ENCODE measurements around the gene CFAP221.

The CFAP221 gene

DNA sequence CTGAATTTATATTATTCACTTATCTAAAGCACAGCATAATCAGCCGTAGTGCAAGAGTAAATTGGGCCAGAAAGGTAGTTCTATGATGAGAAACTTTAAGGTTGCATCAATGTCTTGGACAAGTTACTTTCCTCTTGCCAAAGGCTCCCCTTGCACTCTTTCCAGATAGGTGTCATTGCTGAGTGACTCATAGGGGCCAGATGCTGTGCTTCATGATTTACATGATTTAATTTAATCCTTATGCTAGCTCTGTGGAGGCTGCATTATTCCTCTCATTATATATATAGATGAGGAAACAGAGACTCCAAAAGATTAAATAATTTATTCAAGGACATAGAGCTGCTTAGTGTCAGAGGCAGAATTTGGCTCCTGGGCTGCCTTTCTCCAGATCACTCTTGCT, 5.0 kb downstream of the CFAP221 start:
- no peak for TF ChIP-seq ZNF274 (IDR thresholded peaks at IDR 0.05; ENCODE audit: low read depth, low read length)
- no peak overlapping the region for H3K4me3 ChIP-seq (ENCODE audit: low read length)

- no peak for TF ChIP-seq ZNF274 (IDR thresholded peaks at IDR 0.05; ENCODE audit: low read depth, low read length)
- H3K4me3 ChIP-seq (ENCODE audit: low read length) = no peak overlapping the region
Measured at GRCh38 chr2:119550346-119550745, 6.1 kb downstream of the CFAP221 start.

- TF ChIP-seq ZNF274 (IDR thresholded peaks at IDR 0.05; ENCODE audit: low read depth, low read length) = no peak
- no peak overlapping the region for H3K4me3 ChIP-seq (ENCODE audit: low read length)
Measured at GRCh38 chr2:119550856-119551255, 6.6 kb downstream of the CFAP221 start.

GRCh38 chr2:119552902-119553301, 8.7 kb downstream of the CFAP221 start:
- H3K4me3 ChIP-seq (ENCODE audit: low read length) = no peak overlapping the region

DNA sequence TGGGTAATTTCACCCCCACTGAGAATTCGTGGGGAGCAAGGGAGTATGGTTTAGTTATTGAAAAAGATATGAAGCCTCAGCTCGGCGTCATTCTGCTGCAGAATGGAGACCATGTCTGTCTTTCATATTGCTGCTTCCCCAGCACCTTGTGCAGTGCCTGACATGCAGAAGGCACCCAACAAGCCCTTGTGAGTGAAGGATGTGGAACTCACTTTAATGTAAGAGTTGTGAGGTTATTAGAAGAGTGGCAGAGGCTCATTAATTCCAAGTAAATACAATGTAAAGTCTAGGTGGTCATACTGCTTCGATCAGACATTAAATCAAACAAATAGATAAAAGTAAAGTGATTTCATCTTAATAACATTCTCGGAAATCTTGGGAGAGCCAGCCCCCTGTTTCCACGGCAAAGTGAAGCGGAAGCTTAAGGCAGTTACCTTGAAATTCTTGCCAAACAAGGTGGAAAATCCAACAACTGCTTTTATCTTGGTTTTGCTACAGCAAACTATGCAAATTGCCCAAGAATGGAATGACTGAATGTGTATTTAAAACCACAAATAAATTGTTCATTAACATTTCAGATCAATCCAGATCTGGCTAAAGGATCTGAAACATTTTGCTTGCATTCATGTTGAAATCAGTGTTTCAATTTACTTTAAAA, 9.6 kb downstream of the CFAP221 start:
- H3K4me3 ChIP-seq (ENCODE audit: low read length) = no peak overlapping the region
- TF ChIP-seq ZNF274 (IDR thresholded peaks at IDR 0.05; ENCODE audit: low read depth, low read length) = no peak

More at GRCh38 chr2:119552902-119553301, 8.7 kb downstream of the CFAP221 start:
- TF ChIP-seq ZNF274 (IDR thresholded peaks at IDR 0.05; ENCODE audit: low read depth, low read length) = no peak

GRCh38 chr2:119565481-119565880, 21.2 kb downstream of the CFAP221 start:
- H3K4me3 ChIP-seq (ENCODE audit: low read length) = no peak overlapping the region
- no peak for TF ChIP-seq ZNF274 (IDR thresholded peaks at IDR 0.05; ENCODE audit: low read depth, low read length)

- no peak overlapping the region for H3K4me3 ChIP-seq (ENCODE audit: low read length)
- no peak for TF ChIP-seq ZNF274 (IDR thresholded peaks at IDR 0.05; ENCODE audit: low read depth, low read length)
Measured at GRCh38 chr2:119567292-119567691, 23.0 kb downstream of the CFAP221 start.

GRCh38 chr2:119574108-119574815, 30.0 kb downstream of the CFAP221 start:
- no peak overlapping the region for H3K4me3 ChIP-seq (ENCODE audit: low read length)
- TF ChIP-seq ZNF274 (IDR thresholded peaks at IDR 0.05; ENCODE audit: low read depth, low read length) = no peak

GRCh38 chr2:119574864-119575263, 30.6 kb downstream of the CFAP221 start:
- H3K4me3 ChIP-seq (ENCODE audit: low read length) = no peak overlapping the region
- TF ChIP-seq ZNF274 (IDR thresholded peaks at IDR 0.05; ENCODE audit: low read depth, low read length) = no peak

DNA sequence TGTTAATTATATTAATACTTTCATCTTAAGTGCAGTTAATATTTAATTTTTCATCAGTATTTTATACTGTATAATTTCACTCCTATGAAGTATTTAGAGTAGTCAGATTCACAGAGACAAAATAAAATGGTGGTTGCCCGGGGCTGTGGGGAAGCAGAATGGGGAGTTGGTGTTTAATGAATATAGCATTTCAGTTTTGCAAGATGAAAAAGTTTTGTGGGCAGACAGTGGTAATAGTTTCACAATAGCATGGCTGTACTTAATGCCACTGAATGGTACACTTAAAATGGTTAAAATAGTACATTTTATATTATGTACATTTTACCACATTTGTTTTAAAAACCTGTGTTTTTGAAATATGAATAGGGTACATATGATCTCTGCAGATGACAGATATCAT, 31.2 kb downstream of the CFAP221 start:
- no peak overlapping the region for H3K4me3 ChIP-seq (ENCODE audit: low read length)
- no peak for TF ChIP-seq ZNF274 (IDR thresholded peaks at IDR 0.05; ENCODE audit: low read depth, low read length)

DNA sequence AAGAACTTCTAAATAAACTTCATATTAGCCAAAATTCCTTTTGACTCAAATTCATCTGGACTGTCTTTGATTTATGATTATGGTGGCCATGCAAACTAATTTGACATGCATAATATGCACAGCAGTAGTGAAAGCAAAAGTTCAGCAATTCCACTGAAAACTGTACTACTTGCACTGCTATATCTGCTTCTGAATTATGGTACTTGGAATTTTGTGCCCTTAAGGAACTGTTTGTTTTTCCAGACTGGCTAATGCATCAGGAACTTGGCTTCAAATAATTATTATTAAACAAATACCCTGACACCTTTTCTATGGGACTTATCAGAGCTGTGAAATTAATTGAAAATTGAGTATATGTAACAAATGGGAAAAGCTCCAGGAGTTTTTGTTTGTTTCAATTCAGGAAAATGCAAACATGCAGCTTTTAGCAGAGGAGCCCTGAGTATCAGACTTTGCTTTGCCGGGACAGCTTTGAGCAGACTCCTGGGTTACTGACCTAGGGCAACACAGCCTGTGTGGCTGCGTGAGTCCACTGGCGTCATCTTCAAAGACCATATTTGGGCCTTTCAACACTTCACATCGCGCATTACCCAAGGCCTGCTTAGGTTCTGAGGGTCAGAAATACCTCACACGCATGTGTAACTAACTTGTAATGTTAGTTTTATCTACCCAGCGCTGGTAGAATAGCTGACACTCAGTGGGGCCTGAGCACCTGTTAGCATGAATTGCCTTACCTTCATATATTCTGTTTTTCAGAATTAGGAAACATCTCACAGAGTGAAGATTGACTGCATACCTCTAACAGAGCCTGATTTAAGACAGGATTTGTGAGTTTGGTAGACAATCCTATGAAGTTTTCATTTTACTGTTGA, 35.4 kb downstream of the CFAP221 start:
- no peak overlapping the region for H3K4me3 ChIP-seq (ENCODE audit: low read length)
- TF ChIP-seq ZNF274 (IDR thresholded peaks at IDR 0.05; ENCODE audit: low read depth, low read length) = no peak

DNA sequence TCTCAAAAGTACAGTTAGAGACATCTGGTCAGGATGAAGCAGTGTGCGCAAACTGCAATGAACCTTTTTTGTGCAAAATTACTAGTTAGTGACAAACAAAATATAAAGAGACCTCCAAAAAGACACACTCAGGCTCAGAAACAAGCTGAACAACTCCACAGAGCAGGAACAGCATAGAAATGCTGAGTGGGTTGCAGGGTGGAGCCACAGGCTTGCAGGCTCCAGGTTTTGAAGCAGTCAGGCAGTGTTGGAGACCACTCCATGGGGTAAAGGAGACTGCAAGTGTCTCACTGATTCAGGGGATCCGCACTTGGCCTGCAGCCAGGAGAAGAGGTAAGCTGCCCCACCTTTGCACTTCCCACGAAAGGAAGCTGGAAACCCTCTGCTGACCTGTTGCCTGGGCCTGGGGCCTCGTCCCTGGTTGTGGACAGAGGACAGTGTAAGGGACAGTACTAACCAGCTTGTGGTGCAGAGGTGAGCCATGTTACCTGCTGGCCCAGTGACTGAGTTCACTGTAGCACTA, 36.4 kb downstream of the CFAP221 start:
- no peak for TF ChIP-seq ZNF274 (IDR thresholded peaks at IDR 0.05; ENCODE audit: low read depth, low read length)
- H3K4me3 ChIP-seq (ENCODE audit: low read length) = no peak overlapping the region

- no peak overlapping the region for H3K4me3 ChIP-seq (ENCODE audit: low read length)
- no peak for TF ChIP-seq ZNF274 (IDR thresholded peaks at IDR 0.05; ENCODE audit: low read depth, low read length)
Measured at GRCh38 chr2:119583291-119583690, 39.0 kb downstream of the CFAP221 start.

- no peak for TF ChIP-seq ZNF274 (IDR thresholded peaks at IDR 0.05; ENCODE audit: low read depth, low read length)
- H3K4me3 ChIP-seq (ENCODE audit: low read length) = no peak overlapping the region
Measured at GRCh38 chr2:119584469-119584868, 40.2 kb downstream of the CFAP221 start.
